Spinal cord (tissue), 10 donors: ENCODE measurements around the gene NLRP7. TPM values are rescaled to one million over a fixed set of nuclear protein-coding genes. Genes with fewer than 3 reads are reported as not detected.

Experiments used
- DNase-seq, 6 donors: peaks; one replicate each; pipeline versions ENCODE4 v3.0.0 to v3.0.0-alpha.2; 2013 to 2015; ENCODE audit warnings: low spot score in 6 of 6, low read depth in 4 of 6
- H3K27ac ChIP-seq: one replicate; pipeline ENCODE4 v1.5.1; 2013; ENCODE audit warnings: low read depth, low read length, control low read depth
- H3K27me3 ChIP-seq: one replicate; pipeline ENCODE4 v1.6.1; 2013; ENCODE audit warnings: low read length; ENCODE audit not compliant: control insufficient read depth, insufficient read depth
- H3K36me3 ChIP-seq: one replicate; pipeline ENCODE4 v1.6.1; 2013; ENCODE audit warnings: low read length; ENCODE audit not compliant: control insufficient read depth, insufficient read depth
- H3K4me1 ChIP-seq: one replicate; pipeline ENCODE4 v1.6.1; 2013; ENCODE audit warnings: low read length; ENCODE audit not compliant: control insufficient read depth, insufficient read depth
- H3K4me3 ChIP-seq: one replicate; pipeline ENCODE4 v1.5.1; 2013; ENCODE audit warnings: low read depth, low read length, control low read depth
- H3K9me3 ChIP-seq: one replicate; pipeline ENCODE4 v1.6.1; 2013; ENCODE audit warnings: low read length; ENCODE audit not compliant: control insufficient read depth, insufficient read depth
- WGBS: methylation state at CpG from one replicate; pipeline ENCODE4 v1.1.5; 2013; ENCODE audit warnings: missing lambda C conversion rate; ENCODE audit not compliant: insufficient coverage; 5-methylcytosine and 5-hydroxymethylcytosine counted together
- polyA plus RNA-seq, 2 donors: library from polyadenylated mRNA; unstranded; fragments of 120-200 nt; gene quantifications; one replicate each; pipeline ENCODE4 v1.2.1, GENCODE V29; 2013; ENCODE audit not compliant: insufficient read length in 2 of 2
- small RNA-seq: library from RNA; depleted of rRNA; stranded (forward); fragments of <200 nt; gene quantifications from one replicate; pipeline ENCODE3, GENCODE V24; 2014; ENCODE audit warnings: low replicate concordance
- total RNA-seq, 2 donors: library from RNA; depleted of rRNA in 1 of 2; stranded (reverse); fragments of 120-200 nt in 1 of 2; fragments of >200 nt in 1 of 2; gene quantifications; one replicate each; pipeline versions ENCODE4 v1.2.3 to v1.2.4, GENCODE V29; 2013 to 2014
- donor health status: healthy.

Gene NLRP7
- total and polyA plus RNA-seq, 4 donors = not detected

DNA sequence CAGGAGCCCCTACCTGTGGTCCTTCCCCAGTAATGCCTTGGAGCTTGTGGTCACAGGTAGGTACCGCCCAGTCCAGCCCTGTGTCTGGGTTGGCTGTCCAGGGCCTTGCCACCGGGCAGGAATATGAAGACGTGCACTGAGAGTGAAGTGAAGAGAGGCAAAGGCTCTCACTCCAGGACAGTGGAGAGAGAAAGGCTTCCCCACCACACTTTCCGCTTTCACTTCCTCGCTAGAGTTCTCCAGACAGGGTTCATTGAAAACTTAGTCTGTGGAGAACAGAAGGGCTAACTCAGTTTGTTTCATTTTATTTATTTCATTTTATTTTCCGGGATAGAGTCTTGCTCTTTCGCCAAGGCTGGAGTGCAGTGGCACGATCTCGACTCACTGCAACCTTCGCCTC is 59.1 kb downstream of the NLRP7 start:
- no peak overlapping the region for H3K4me3 ChIP-seq
- DNase-seq = no peak
- H3K9me3 ChIP-seq = no peaks in the 10 kb centered on the region
- H3K27me3 ChIP-seq = no peaks in the 10 kb centered on the region
- H3K27ac ChIP-seq = no peak overlapping the region
- H3K4me1 ChIP-seq = no peaks in the 10 kb centered on the region
- no peaks in the 10 kb centered on the region for H3K36me3 ChIP-seq
- WGBS = 89% methylated on average over 8 of the region's 10 CpGs

DNA sequence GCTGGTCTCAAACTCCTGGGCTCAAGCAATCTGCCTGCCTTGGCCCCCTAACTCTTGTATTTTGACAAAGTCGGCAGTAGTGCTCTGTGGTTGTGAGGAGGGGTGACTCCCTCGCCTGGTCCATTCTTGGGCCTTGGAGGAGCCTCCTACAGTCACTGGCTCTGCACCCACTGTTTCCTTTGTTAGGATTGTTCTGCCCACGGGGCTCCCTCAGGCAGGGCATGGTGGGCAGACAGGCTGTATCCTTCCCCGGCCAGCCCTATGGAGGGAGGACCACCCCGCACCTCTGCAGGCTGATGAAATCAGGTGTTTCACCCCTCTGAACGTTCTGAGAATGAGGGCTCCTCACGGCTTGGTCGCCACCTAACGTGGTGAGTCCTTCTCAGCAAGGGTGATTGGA is 64.1 kb downstream of the NLRP7 start:
- H3K4me1 ChIP-seq = no peaks in the 10 kb centered on the region
- H3K27ac ChIP-seq = no peak overlapping the region
- WGBS = 85% methylated on average over 7 of the region's 9 CpGs
- DNase-seq = no peak
- H3K36me3 ChIP-seq = no peaks in the 10 kb centered on the region
- H3K27me3 ChIP-seq = peaks cover 6% of the 10 kb centered on the region
- H3K9me3 ChIP-seq = no peaks in the 10 kb centered on the region
- no peak overlapping the region for H3K4me3 ChIP-seq

DNA sequence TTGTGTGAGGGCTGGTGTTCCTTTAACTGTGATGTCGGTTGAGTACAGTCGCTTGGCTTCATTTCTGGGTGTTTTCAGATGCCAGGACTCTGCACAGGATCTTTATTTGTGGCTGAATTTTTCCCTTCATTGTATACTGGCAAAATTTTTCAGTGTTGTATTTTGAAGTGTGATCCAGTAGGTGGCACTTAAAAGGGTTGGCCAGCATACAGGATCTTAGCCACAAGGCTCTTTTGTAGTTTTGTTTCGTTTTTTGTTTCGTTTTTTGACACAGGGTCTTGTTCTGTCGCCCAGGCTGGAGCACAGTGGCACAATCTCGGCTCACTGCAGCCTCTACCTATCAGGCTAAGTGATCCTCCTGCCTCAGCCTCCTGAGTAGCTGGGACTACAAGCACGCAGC is 64.6 kb downstream of the NLRP7 start:
- Histone ChIP-seq H3K4me1 (no peaks in the 10 kb centered on the region), H3K27me3 (peaks cover 6% of the 10 kb centered on the region), H3K9me3 (no peaks in the 10 kb centered on the region), H3K27ac (no peak overlapping the region), H3K36me3 (no peaks in the 10 kb centered on the region), H3K4me3 (no peak overlapping the region)
- no peak for DNase-seq
- 81% methylated on average over 5 of the region's 7 CpGs for WGBS

DNA sequence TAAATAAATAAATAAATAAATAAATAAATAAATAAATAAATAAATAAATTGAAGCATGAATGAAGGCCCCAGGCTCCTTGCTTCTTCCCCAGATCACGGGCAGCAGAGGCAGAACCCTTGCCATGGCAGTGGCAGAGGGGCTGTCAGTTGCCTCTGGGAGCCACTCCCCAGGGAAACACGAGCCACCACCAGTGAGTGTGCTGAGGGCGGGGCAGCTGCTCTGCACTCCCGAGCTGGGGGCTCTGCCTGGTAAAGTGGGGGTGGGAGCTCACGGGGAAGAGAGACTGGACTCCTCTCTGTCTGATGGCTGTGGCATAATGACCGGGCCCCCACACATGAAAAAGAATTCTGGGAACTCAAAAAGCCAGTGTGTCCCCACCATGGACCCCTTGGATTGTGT is 65.4 kb downstream of the NLRP7 start:
- Histone ChIP-seq H3K4me3 (no peak overlapping the region), H3K4me1 (no peaks in the 10 kb centered on the region), H3K9me3 (no peaks in the 10 kb centered on the region), H3K36me3 (no peaks in the 10 kb centered on the region), H3K27ac (no peak overlapping the region), H3K27me3 (peaks cover 6% of the 10 kb centered on the region)
- WGBS = 63% methylated on average over 6 of the region's 6 CpGs
- no peak for DNase-seq

DNA sequence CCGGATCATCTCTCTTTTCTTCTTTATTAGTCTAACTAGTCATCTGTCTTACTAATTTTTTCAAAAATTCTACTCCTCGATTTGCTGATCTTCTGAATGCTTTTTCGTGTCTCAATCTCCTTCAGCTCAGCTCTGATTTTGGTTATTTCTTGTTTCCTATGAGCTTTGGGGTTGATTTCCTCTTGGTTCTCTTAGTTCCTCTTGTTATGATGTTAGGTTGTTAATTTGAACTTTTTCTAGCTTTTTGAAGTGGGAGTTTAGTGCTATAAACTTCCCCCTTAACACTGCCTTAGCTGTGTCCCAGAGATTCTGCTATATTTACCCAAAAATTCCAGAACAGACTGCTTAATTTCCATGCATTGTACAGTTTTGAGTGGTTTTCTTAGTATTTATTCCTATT is 69.9 kb downstream of the NLRP7 start:
- DNase-seq = no peak
- no peaks in the 10 kb centered on the region for H3K4me1 ChIP-seq
- H3K27ac ChIP-seq = no peak overlapping the region
- peaks cover 6% of the 10 kb centered on the region for H3K27me3 ChIP-seq
- no peaks in the 10 kb centered on the region for H3K36me3 ChIP-seq
- H3K9me3 ChIP-seq = no peaks in the 10 kb centered on the region
- no peak overlapping the region for H3K4me3 ChIP-seq
- no CpG with 5 or more reads among the region's 3 CpGs for WGBS

DNA sequence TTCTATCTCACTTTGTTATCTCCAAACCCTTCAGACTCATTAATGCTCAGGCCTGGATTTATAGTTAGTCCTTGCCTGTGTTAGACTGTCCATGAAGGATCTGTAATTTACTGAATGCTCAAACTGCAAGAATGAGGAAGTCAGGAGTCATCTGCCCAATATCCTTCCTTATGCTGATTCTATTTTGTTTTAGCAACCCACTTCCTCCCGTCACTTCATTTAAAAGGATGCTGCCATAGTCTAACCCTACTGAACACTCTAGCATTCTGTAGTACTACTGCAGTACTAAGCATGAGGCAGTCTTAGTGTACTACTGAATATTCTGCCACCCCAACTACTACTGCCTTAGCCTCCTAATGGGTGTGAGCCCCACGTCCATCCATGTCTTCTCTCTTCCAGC is 71.8 kb downstream of the NLRP7 start:
- no peaks in the 10 kb centered on the region for H3K27me3 ChIP-seq
- H3K4me1 ChIP-seq = no peaks in the 10 kb centered on the region
- WGBS = 80% methylated on average over 1 of the region's 2 CpGs
- no peaks in the 10 kb centered on the region for H3K9me3 ChIP-seq
- no peaks in the 10 kb centered on the region for H3K36me3 ChIP-seq
- DNase-seq = no peak
- no peak overlapping the region for H3K4me3 ChIP-seq
- H3K27ac ChIP-seq = no peak overlapping the region

DNA sequence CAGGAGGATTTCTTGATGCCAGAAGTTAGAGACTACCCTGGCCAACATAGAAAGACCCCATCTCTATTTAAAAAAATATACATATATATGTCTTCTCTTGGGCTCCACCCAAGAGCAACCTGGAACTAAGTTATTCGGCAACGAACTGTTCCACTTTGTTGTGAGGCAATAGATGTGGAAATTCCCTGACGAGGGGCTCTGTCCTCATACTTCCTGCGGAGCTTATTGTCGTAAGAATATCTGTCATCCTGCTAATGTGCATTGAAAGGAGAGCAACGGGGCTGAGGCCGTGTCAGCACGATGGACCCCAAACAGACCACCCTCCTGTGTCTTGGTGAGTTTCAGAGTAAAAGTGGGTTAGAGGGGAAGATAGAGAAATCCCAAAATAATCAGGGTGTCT is 73.3 kb downstream of the NLRP7 start, which contains the start of gene FCAR:
TSS of gene FCAR (plus strand) at position 246 of the 400 bp plus-strand sequence. CDS start at position 301, 55 bp downstream.
- H3K4me1 ChIP-seq = no peaks in the 10 kb centered on the region
- no peaks in the 10 kb centered on the region for H3K27me3 ChIP-seq
- no peaks in the 10 kb centered on the region for H3K36me3 ChIP-seq
- H3K9me3 ChIP-seq = no peaks in the 10 kb centered on the region
- no peak within 1 kb of the TSS for H3K27ac ChIP-seq
- no peak for DNase-seq
- 83% methylated on average over 6 of the region's 8 CpGs for WGBS
- H3K4me3 ChIP-seq = no peak within 1 kb of the TSS

Small RNAs within 50 kb of the gene (small RNA-seq; reads per million reads assigned to genes)
- not detected for gene AC011476.8

Other genes with a start within 250 kb of the NLRP7 start
- gene KIR3DL3, start 223.1 kb downstream of the NLRP7 start, total RNA-seq = not detected
- not detected for gene KIR3DL3, start 223.1 kb downstream of the NLRP7 start, polyA plus RNA-seq
- gene KIR2DL3, start 209.0 kb downstream of the NLRP7 start, total RNA-seq = not detected
- not detected for gene KIR2DL3, start 209.0 kb downstream of the NLRP7 start, polyA plus RNA-seq
- not detected for gene KIR2DL1, start 177.7 kb downstream of the NLRP7 start, total RNA-seq
- not detected for gene KIR2DL1, start 177.7 kb downstream of the NLRP7 start, polyA plus RNA-seq
- not detected for gene KIR2DL4, start 143.9 kb downstream of the NLRP7 start, total RNA-seq
- not detected for gene KIR2DL4, start 143.9 kb downstream of the NLRP7 start, polyA plus RNA-seq
- gene KIR3DL1, start 131.1 kb downstream of the NLRP7 start, total RNA-seq = not detected
- under 1 TPM in 1 of 2 donors, not detected in 1; 0.16 TPM for gene KIR3DL1, start 131.1 kb downstream of the NLRP7 start, polyA plus RNA-seq
- not detected for gene KIR2DS4, start 114.9 kb downstream of the NLRP7 start, total RNA-seq
- gene KIR2DS4, start 114.9 kb downstream of the NLRP7 start, polyA plus RNA-seq = not detected
- not detected for gene KIR3DL2, start 97.1 kb downstream of the NLRP7 start, total RNA-seq
- gene KIR3DL2, start 97.1 kb downstream of the NLRP7 start, polyA plus RNA-seq = not detected
- 1 to 10 TPM in 1 of 2 donors, not detected in 1; 9.1 TPM for gene FCAR, start 73.3 kb downstream of the NLRP7 start, total RNA-seq
- under 1 TPM in 1 of 2 donors, not detected in 1; 0.18 TPM for gene FCAR, start 73.3 kb downstream of the NLRP7 start, polyA plus RNA-seq
- under 1 TPM in 1 of 2 donors, not detected in 1; 0.17 TPM for gene NCR1, start 41.4 kb downstream of the NLRP7 start, total RNA-seq
- under 1 TPM in 1 of 2 donors, not detected in 1; 0.14 TPM for gene NCR1, start 41.4 kb downstream of the NLRP7 start, polyA plus RNA-seq
- gene NLRP2, start 18.8 kb upstream of the NLRP7 start, total RNA-seq = 1 to 10 TPM; 6.3 to 7.2 TPM
- 1 to 10 TPM; 3.4 to 9.2 TPM for gene NLRP2, start 18.8 kb upstream of the NLRP7 start, polyA plus RNA-seq
- under 1 TPM; 0.17 to 0.20 TPM for gene GP6, start 90.7 kb upstream of the NLRP7 start, total RNA-seq
- 1 to 10 TPM in 1 of 2 donors, under 1 TPM in 1; 0.52 to 2.0 TPM for gene GP6, start 90.7 kb upstream of the NLRP7 start, polyA plus RNA-seq
- gene RDH13, start 115.6 kb upstream of the NLRP7 start, total RNA-seq = 10 to 100 TPM; 16.6 to 18.8 TPM
- 10 to 100 TPM; 17.2 to 34.8 TPM for gene RDH13, start 115.6 kb upstream of the NLRP7 start, polyA plus RNA-seq
- 1 to 10 TPM; 3.0 to 4.0 TPM for gene EPS8L1, start 128.3 kb upstream of the NLRP7 start, total RNA-seq
- 10 to 100 TPM; 13.0 to 17.9 TPM for gene EPS8L1, start 128.3 kb upstream of the NLRP7 start, polyA plus RNA-seq
- 10 to 100 TPM; 20.4 to 71.1 TPM for gene PPP1R12C, start 170.1 kb upstream of the NLRP7 start, total RNA-seq
- gene PPP1R12C, start 170.1 kb upstream of the NLRP7 start, polyA plus RNA-seq = 100 to 1,000 TPM; 108 to 128 TPM
- 10 to 100 TPM in 1 of 2 donors, 1 to 10 TPM in 1; 8.5 to 17.9 TPM for gene TNNT1, start 201.7 kb upstream of the NLRP7 start, total RNA-seq
- gene TNNT1, start 201.7 kb upstream of the NLRP7 start, polyA plus RNA-seq = 10 to 100 TPM; 12.2 to 12.8 TPM
- gene TNNI3, start 210.2 kb upstream of the NLRP7 start, total RNA-seq = 1 to 10 TPM; 3.2 to 3.4 TPM
- gene TNNI3, start 210.2 kb upstream of the NLRP7 start, polyA plus RNA-seq = 1 to 10 TPM; 5.2 to 5.5 TPM
- 1 to 10 TPM; 2.2 to 8.4 TPM for gene DNAAF3, start 219.1 kb upstream of the NLRP7 start, total RNA-seq
- gene DNAAF3, start 219.1 kb upstream of the NLRP7 start, polyA plus RNA-seq = 10 to 100 TPM in 1 of 2 donors, 1 to 10 TPM in 1; 8.3 to 12.7 TPM
- gene SYT5, start 232.8 kb upstream of the NLRP7 start, total RNA-seq = 10 to 100 TPM; 11.5 to 28.1 TPM
- gene SYT5, start 232.8 kb upstream of the NLRP7 start, polyA plus RNA-seq = 100 to 1,000 TPM; 113 to 115 TPM